ENCODE measurements around the gene SERPINB10. TPM values are rescaled to one million over a fixed set of nuclear protein-coding genes. Genes with fewer than 3 reads are reported as not detected.

Gene SERPINB10, protein sequence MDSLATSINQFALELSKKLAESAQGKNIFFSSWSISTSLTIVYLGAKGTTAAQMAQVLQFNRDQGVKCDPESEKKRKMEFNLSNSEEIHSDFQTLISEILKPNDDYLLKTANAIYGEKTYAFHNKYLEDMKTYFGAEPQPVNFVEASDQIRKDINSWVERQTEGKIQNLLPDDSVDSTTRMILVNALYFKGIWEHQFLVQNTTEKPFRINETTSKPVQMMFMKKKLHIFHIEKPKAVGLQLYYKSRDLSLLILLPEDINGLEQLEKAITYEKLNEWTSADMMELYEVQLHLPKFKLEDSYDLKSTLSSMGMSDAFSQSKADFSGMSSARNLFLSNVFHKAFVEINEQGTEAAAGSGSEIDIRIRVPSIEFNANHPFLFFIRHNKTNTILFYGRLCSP
- total RNA-seq: 1 to 10 TPM in 3 of 7 donors, under 1 TPM in 3, not detected in 1; 0.34 to 5.6 (median 1.2) TPM
- under 1 TPM; 0.07 to 0.51 (median 0.12) TPM for polyA plus RNA-seq
- long read RNA-seq, donor 1: 0 reads
- long read RNA-seq, donor 2: 0 reads

DNA sequence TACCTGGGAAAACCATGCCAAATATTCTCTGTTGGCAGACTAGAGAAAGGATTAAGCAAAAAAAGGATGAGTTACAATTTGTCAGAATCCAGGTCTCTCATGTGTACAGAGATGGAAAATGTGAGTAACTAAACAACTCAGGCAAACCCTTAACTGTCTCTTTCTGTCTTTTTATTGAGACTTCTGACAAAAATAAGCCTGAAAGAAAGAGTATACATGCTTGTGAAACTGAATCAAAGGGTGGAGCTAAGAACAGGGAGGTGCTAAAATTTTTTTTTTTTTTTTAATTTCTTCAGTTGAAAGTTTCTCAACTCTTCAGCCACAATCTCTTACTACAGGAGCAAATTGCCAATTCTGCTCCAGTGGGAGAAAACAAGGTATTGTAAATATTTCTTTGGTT lies at the start of gene SERPINB10:
Gene SERPINB10, plus strand, starts transcription at position 295 of the 400 bp plus-strand sequence. CDS start 7,553 bp downstream, outside the sequence.
- DNase-seq: no peak
- H3K4me1 ChIP-seq: no peaks in the 10 kb centered on the region
- H3K27me3 ChIP-seq (replicated peaks in 1 of 7): no peaks in the 10 kb centered on the region
- H3K9me3 ChIP-seq: peaks cover 0 to 5% (median 0%) of the 10 kb centered on the region in 8 donors
- TF ChIP-seq POLR2AphosphoS5 (IDR thresholded peaks at IDR 0.05) (no peak), POLR2A (IDR thresholded peaks at IDR 0.05) (no peak), CTCF (IDR thresholded peaks at IDR 0.05 in 8 of 11, conservative IDR thresholded peaks at IDR 0.05 in 3 of 11) (no peak)
- intact Hi-C loops (cut with DNase I; ENCODE audit: low total_unique reads): no loop called here
- H3K4me3 ChIP-seq: no peak within 1 kb of the TSS
- no peaks in the 10 kb centered on the region for H3K36me3 ChIP-seq
- H3K27ac ChIP-seq: peak within 1 kb of the TSS in 2 of 8 donors; percentile 0 to 22

GRCh38 chr18:63858456-63858855 lies 49.3 kb upstream of the SERPINB10 start:
- H3K36me3 ChIP-seq: no peaks in the 10 kb centered on the region
- DNase-seq: no peak
- H3K27me3 ChIP-seq (replicated peaks in 1 of 7): peaks cover 0 to 5% (median 0%) of the 10 kb centered on the region in 7 donors
- WGBS, 5 donors: 32 to 71% (median 56%) methylated on average over 1 of the region's 1 CpG
- H3K9me3 ChIP-seq: peaks cover 0 to 7% (median 0%) of the 10 kb centered on the region in 8 donors
- H3K4me1 ChIP-seq: no peaks in the 10 kb centered on the region
- H3K27ac ChIP-seq: no peak overlapping the region
- TF ChIP-seq POLR2A (IDR thresholded peaks at IDR 0.05): no peak
- no peak for TF ChIP-seq POLR2AphosphoS5 (IDR thresholded peaks at IDR 0.05)
- no peak for TF ChIP-seq CTCF (IDR thresholded peaks at IDR 0.05 in 8 of 11, conservative IDR thresholded peaks at IDR 0.05 in 3 of 11)
- intact Hi-C loops (cut with DNase I; ENCODE audit: low total_unique reads): no loop called here
- no peak overlapping the region for H3K4me3 ChIP-seq

DNA sequence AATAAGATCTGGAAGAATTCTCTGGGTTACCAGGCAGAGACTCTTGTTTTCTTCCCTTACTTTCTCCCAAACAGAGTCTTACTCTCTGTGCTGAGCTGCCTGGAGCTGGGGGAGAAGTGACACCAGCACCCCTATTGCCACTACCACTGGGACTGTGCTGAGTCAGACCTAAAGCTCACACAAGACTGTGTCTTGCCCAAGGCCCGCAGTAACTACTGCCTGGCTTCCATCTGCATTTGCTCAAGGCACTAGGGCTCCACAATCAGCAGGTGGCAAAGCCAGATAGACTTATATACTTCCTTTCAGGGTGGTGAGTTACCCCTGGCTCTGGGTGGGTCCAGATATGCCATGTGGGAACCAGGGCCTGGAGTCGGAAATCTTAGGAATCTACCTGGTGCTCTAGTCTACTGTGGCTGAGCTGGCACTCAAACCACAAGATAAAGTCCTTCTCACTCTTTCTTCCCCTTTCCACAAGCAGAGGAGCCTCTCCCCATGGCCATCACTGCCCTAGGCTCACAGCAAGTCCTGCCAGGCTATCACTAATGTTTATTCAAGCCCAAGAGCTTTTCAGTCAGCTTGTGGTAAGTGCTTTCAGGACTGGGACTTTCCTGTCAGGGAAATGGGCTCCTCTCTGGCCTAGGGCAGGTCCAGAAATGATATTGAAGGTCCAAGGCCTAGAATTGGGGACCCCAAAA lies 47.8 kb upstream of the SERPINB10 start:
- TF ChIP-seq POLR2AphosphoS5 (IDR thresholded peaks at IDR 0.05) (no peak), POLR2A (IDR thresholded peaks at IDR 0.05) (no peak), CTCF (IDR thresholded peaks at IDR 0.05 in 8 of 11, conservative IDR thresholded peaks at IDR 0.05 in 3 of 11) (no peak)
- Histone ChIP-seq H3K4me3 (no peak overlapping the region), H3K9me3 (peaks cover 0 to 6% (median 0%) of the 10 kb centered on the region in 8 donors), H3K27ac (no peak overlapping the region), H3K27me3 (replicated peaks in 1 of 7) (peaks cover 0 to 5% (median 0%) of the 10 kb centered on the region in 7 donors), H3K4me1 (no peaks in the 10 kb centered on the region), H3K36me3 (no peaks in the 10 kb centered on the region)
- DNase-seq: no peak
- 48 to 79% (median 65%) methylated on average over 2 of the region's 2 CpGs for WGBS, 5 donors
- intact Hi-C loops (cut with DNase I; ENCODE audit: low total_unique reads): no loop called here

DNA sequence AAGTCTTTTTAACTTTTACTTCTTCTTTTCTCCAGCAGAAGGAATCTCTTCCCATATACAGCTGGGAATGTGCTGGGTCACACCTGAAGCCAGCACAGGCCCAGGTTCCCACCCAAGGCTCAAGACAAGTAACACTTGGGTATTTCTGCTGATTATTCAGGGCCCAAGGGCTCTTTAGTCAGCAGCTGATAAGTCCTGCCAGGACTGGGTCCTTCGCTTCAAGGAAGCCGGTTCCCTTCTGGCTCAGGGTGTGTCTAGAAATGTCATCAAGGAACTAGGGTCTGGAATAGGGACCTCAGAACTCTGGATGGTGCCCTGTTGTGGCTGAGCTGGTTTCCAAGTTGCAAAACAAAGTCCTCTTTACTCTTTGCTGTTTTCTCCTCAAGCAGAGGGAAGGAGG lies 47.2 kb upstream of the SERPINB10 start:
- TF ChIP-seq POLR2A (IDR thresholded peaks at IDR 0.05): no peak
- TF ChIP-seq POLR2AphosphoS5 (IDR thresholded peaks at IDR 0.05): no peak
- TF ChIP-seq CTCF (IDR thresholded peaks at IDR 0.05 in 8 of 11, conservative IDR thresholded peaks at IDR 0.05 in 3 of 11): no peak
- 71 to 96% (median 94%) methylated on average over 2 of the region's 2 CpGs for WGBS, 5 donors
- no peak for DNase-seq
- Histone ChIP-seq H3K27ac (no peak overlapping the region), H3K4me3 (no peak overlapping the region), H3K27me3 (replicated peaks in 1 of 7) (peaks cover 0 to 5% (median 0%) of the 10 kb centered on the region in 7 donors), H3K9me3 (peaks cover 0 to under 1% (median 0%) of the 10 kb centered on the region in 8 donors), H3K36me3 (no peaks in the 10 kb centered on the region), H3K4me1 (no peaks in the 10 kb centered on the region)
- intact Hi-C loops (cut with DNase I; ENCODE audit: low total_unique reads): no loop called here
